Trophoblast cell (in vitro differentiated cells and primary cell): ENCODE measurements around the gene PAX4.

ENCODE experiments used
- DNase-seq, 2 donors: peaks; one replicate each; pipeline ENCODE4 v3.0.0-alpha.2; 2016
- H2AFZ ChIP-seq: 2 replicates; pipeline ENCODE4 v1.6.1; 2013; ENCODE audit warnings: low read length, moderate library complexity, mild to moderate bottlenecking; ENCODE audit not compliant: insufficient read depth, poor library complexity
- H2AK5ac ChIP-seq: 2 replicates; pipeline ENCODE4 v1.6.1; 2013; ENCODE audit warnings: mild to moderate bottlenecking, low read length
- H2BK120ac ChIP-seq: 2 replicates; pipeline ENCODE4 v1.6.1; 2013; ENCODE audit warnings: low read length, mild to moderate bottlenecking, moderate library complexity; ENCODE audit not compliant: insufficient read depth, poor library complexity
- H2BK12ac ChIP-seq: 2 replicates; pipeline ENCODE4 v1.6.1; 2013; ENCODE audit warnings: mild to moderate bottlenecking, low read length, moderate library complexity
- H2BK5ac ChIP-seq: 2 replicates; pipeline ENCODE4 v1.6.1; 2013; ENCODE audit warnings: low read length, low read depth, moderate library complexity, mild to moderate bottlenecking; ENCODE audit not compliant: poor library complexity
- H3K14ac ChIP-seq: 2 replicates; pipeline ENCODE4 v1.6.1; 2013; ENCODE audit warnings: mild to moderate bottlenecking, low read length
- H3K18ac ChIP-seq: 2 replicates; pipeline ENCODE4 v1.6.1; 2013; ENCODE audit warnings: mild to moderate bottlenecking, low read length
- H3K23ac ChIP-seq: 2 replicates; pipeline ENCODE4 v1.6.1; 2013; ENCODE audit warnings: low read length
- H3K27ac ChIP-seq: 2 replicates; pipeline ENCODE4 v1.5.1; 2013; ENCODE audit warnings: low read depth, mild to moderate bottlenecking, inconsistent platforms, low read length, moderate library complexity
- H3K27me3 ChIP-seq: 2 replicates; pipeline ENCODE4 v1.6.1; 2013; ENCODE audit warnings: inconsistent platforms, mild to moderate bottlenecking, low read length, moderate library complexity; ENCODE audit not compliant: insufficient read depth
- H3K36me3 ChIP-seq, 2 experiments: 1 replicate in 1 of 2; 2 replicates in 1 of 2; pipeline ENCODE4 v1.6.1; 2013; ENCODE audit warnings: low read length in 2 of 2, mild to moderate bottlenecking in 2 of 2, moderate library complexity in 1 of 2; ENCODE audit not compliant: insufficient read depth in 2 of 2, control insufficient read depth in 1 of 2
- H3K4ac ChIP-seq: 2 replicates; pipeline ENCODE4 v1.6.1; 2013; ENCODE audit warnings: low read depth, mild to moderate bottlenecking, low read length, moderate library complexity
- H3K4me1 ChIP-seq, 2 experiments: 1 replicate in 1 of 2; 2 replicates in 1 of 2; pipeline ENCODE4 v1.6.1; 2013; ENCODE audit warnings: low read length in 2 of 2, mild to moderate bottlenecking in 2 of 2, moderate library complexity in 1 of 2; ENCODE audit not compliant: insufficient read depth in 2 of 2, control insufficient read depth in 1 of 2
- H3K4me2 ChIP-seq: 2 replicates; pipeline ENCODE4 v1.6.1; 2013; ENCODE audit warnings: inconsistent platforms, mild to moderate bottlenecking, low read length, moderate library complexity
- H3K4me3 ChIP-seq: 2 replicates; pipeline ENCODE4 v1.5.1; 2013; ENCODE audit warnings: mild to moderate bottlenecking, low read depth, low read length, inconsistent platforms
- H3K79me1 ChIP-seq: one replicate; pipeline ENCODE4 v1.6.1; 2013; ENCODE audit warnings: low read length
- H3K79me2 ChIP-seq: 2 replicates; pipeline ENCODE4 v1.6.1; 2013; ENCODE audit warnings: low read length, mild to moderate bottlenecking; ENCODE audit not compliant: control insufficient read depth, insufficient read depth, poor library complexity
- H3K9ac ChIP-seq: 2 replicates; pipeline ENCODE4 v1.6.1; 2013; ENCODE audit warnings: mild to moderate bottlenecking, low read length
- H3K9me3 ChIP-seq: 2 replicates; pipeline ENCODE4 v1.6.1; 2013; ENCODE audit warnings: low read depth, mild to moderate bottlenecking, control low read depth, inconsistent platforms, low read length; ENCODE audit not compliant: insufficient read depth
- H4K12ac ChIP-seq: 2 replicates; pipeline ENCODE4 v1.6.1; 2013; ENCODE audit warnings: low read depth, mild to moderate bottlenecking, low read length, moderate library complexity
- H4K8ac ChIP-seq: 2 replicates; pipeline ENCODE4 v1.6.1; 2013; ENCODE audit warnings: low read depth, mild to moderate bottlenecking, low read length, moderate library complexity
- H4K91ac ChIP-seq: one replicate; pipeline ENCODE4 v1.6.1; 2013; ENCODE audit warnings: low read depth, mild to moderate bottlenecking, low read length, moderate library complexity
- WGBS: extraction: QIAGEN DNeasy Blood & Tissue Kit; methylation state at CpG from one replicate; pipeline ENCODE4 v1.1.7; 2013; ENCODE audit warnings: missing lambda C conversion rate; ENCODE audit not compliant: insufficient read length, insufficient coverage; ENCODE audit errors: extremely low coverage; 5-methylcytosine and 5-hydroxymethylcytosine counted together

PAX4 gene

GRCh38 chr7:127608446-127608845, 9.5 kb downstream of the PAX4 start:
- Histone ChIP-seq H3K36me3 (no peaks in the 10 kb centered on the region), H3K9me3 (peaks cover 16% of the 10 kb centered on the region), H2BK5ac (no peak overlapping the region), H3K27me3 (no peaks in the 10 kb centered on the region), H4K12ac (no peak overlapping the region), H3K4me3 (no peak overlapping the region), H2BK12ac (no peak overlapping the region), H2AFZ (no peak overlapping the region), H3K79me1 (no peaks in the 10 kb centered on the region), H3K14ac (no peak overlapping the region), H3K23ac (no peak overlapping the region), H3K4me1 (no peaks in the 10 kb centered on the region), H4K8ac (no peak overlapping the region), H2BK120ac (no peak overlapping the region), H2AK5ac (no peak overlapping the region), H3K79me2 (no peaks in the 10 kb centered on the region), H3K4ac (no peak overlapping the region), H3K27ac (no peak overlapping the region), H3K9ac (no peak overlapping the region), H3K18ac (no peak overlapping the region), H4K91ac (no peak overlapping the region), H3K4me2 (no peak overlapping the region)
- WGBS: no CpG with 5 or more reads among the region's 6 CpGs
- DNase-seq: no peak

DNA sequence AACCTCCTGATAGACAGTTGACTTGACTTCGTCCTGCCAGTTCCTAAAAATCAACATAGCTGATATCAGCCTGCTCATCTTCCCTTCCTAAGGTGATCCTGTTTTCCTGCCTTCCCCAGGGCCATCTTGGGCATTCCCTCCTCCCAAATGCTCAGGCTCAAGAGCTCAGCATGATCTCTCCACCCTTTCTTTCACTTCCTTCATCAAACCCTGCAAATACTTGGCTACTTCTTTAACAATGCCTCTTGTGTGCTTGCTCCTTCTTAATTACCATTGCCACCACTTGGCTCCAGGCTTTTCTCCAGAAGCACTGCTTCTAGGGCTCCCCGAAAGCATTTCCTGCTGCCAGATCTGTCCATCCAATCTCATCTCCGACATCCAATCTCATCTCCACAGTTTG, 17.1 kb downstream of the PAX4 start:
- Histone ChIP-seq H2BK5ac (no peak overlapping the region), H3K18ac (no peak overlapping the region), H3K79me2 (no peaks in the 10 kb centered on the region), H4K91ac (no peak overlapping the region), H3K4me3 (no peak overlapping the region), H3K79me1 (no peaks in the 10 kb centered on the region), H2AK5ac (no peak overlapping the region), H2BK12ac (no peak overlapping the region), H3K4ac (no peak overlapping the region), H2BK120ac (no peak overlapping the region), H2AFZ (no peak overlapping the region), H3K14ac (no peak overlapping the region), H3K4me1 (no peaks in the 10 kb centered on the region), H3K27me3 (no peaks in the 10 kb centered on the region), H3K9ac (no peak overlapping the region), H3K27ac (no peak overlapping the region), H3K9me3 (no peaks in the 10 kb centered on the region), H3K23ac (peak overlapping the region; percentile 82), H4K8ac (no peak overlapping the region), H3K4me2 (no peak overlapping the region), H4K12ac (no peak overlapping the region), H3K36me3 (no peaks in the 10 kb centered on the region)
- DNase-seq: no peak
- no CpG with 5 or more reads among the region's 3 CpGs for WGBS

DNA sequence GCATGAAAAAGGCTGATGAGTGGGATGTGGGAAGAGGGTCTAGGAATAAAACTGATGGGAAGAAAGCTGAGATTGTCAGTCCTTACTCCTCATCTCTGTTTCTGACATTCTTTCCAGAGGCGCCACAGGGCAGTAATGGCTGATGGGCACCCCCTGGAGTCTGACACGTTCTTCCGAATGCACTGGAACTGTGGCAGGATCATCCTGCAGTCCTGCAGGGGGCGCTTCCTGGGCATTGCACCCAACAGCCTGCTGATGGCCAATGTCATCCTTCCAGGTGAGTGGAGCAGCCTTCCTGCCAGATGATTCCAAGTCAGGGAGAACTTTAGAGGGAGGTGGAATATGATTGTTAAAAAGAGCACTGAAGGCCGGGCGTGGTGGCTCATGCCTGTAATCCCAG, 19.6 kb downstream of the PAX4 start:
- H3K4me2 ChIP-seq: no peak overlapping the region
- H3K4me3 ChIP-seq: no peak overlapping the region
- no peak overlapping the region for H3K27ac ChIP-seq
- no peak overlapping the region for H2AFZ ChIP-seq
- H3K79me2 ChIP-seq: no peaks in the 10 kb centered on the region
- no peak overlapping the region for H2BK120ac ChIP-seq
- no CpG with 5 or more reads among the region's 6 CpGs for WGBS
- no peak overlapping the region for H4K8ac ChIP-seq
- H2AK5ac ChIP-seq: no peak overlapping the region
- DNase-seq: peak; percentile 23 to 60
- no peak overlapping the region for H3K14ac ChIP-seq
- no peak overlapping the region for H3K9ac ChIP-seq
- H3K18ac ChIP-seq: no peak overlapping the region
- peaks cover 1% of the 10 kb centered on the region for H3K9me3 ChIP-seq
- no peak overlapping the region for H2BK12ac ChIP-seq
- H2BK5ac ChIP-seq: no peak overlapping the region
- H3K4ac ChIP-seq: no peak overlapping the region
- H4K91ac ChIP-seq: no peak overlapping the region
- H3K23ac ChIP-seq: no peak overlapping the region
- H3K27me3 ChIP-seq: no peaks in the 10 kb centered on the region
- H3K36me3 ChIP-seq: no peaks in the 10 kb centered on the region
- H4K12ac ChIP-seq: no peak overlapping the region
- H3K4me1 ChIP-seq: no peaks in the 10 kb centered on the region
- H3K79me1 ChIP-seq: no peaks in the 10 kb centered on the region

- WGBS: no CpG with 5 or more reads among the region's 5 CpGs
Measured at GRCh38 chr7:127595737-127596136, 22.2 kb downstream of the PAX4 start.

More at GRCh38 chr7:127595737-127596136, 22.2 kb downstream of the PAX4 start:
- Histone ChIP-seq H2AFZ (no peak overlapping the region), H2BK5ac (no peak overlapping the region), H3K36me3 (peaks cover 10% of the 10 kb centered on the region in 2 experiments), H3K9me3 (peaks cover 1% of the 10 kb centered on the region), H2BK120ac (no peak overlapping the region), H3K18ac (no peak overlapping the region), H3K4me2 (no peak overlapping the region), H3K27me3 (no peaks in the 10 kb centered on the region), H3K23ac (no peak overlapping the region), H3K4ac (no peak overlapping the region), H4K8ac (no peak overlapping the region), H3K4me3 (no peak overlapping the region), H4K12ac (no peak overlapping the region), H2BK12ac (no peak overlapping the region), H3K27ac (no peak overlapping the region), H3K9ac (no peak overlapping the region), H3K79me1 (no peaks in the 10 kb centered on the region), H3K14ac (no peak overlapping the region), H2AK5ac (no peak overlapping the region), H3K79me2 (no peaks in the 10 kb centered on the region), H4K91ac (no peak overlapping the region), H3K4me1 (no peaks in the 10 kb centered on the region)
- DNase-seq: no peak
